ENCODE results near the gene NANOS3.

DNA sequence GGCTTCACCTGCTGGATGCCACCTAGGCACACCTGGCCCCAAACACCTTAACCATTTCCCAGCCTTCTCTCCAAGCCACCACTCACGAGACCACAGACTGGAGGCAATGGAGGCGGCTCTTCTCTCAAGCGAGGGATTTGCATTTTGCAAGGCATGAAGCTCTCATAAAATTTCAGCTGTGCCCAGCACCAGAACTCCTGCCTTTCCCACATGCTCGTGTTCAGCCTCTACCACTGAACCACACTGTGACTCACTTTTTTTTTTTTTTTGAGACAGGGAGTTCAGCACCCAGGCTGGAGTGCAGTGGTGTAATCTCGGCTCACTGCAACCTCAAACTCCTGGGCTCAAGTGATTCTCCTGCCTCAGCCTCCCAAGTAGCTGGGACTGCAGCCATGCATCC, 10.6 kb downstream of the NANOS3 start:
- no peak for TF ChIP-seq NBN (IDR thresholded peaks at IDR 0.05)
- TF ChIP-seq ZZZ3 (IDR thresholded peaks at IDR 0.05; ENCODE audit: control insufficient read depth, insufficient read length, low read depth), result no peak
- TF ChIP-seq CHD2 (IDR thresholded peaks at IDR 0.05; ENCODE audit: borderline replicate concordance, low read depth, low read length), result no peak
